DOHH2 (cell line): Measurements from ENCODE around the gene KRT6C.
"Not testable (repeated sequence)": the region's sequence is repeated elsewhere in the genome, so short reads cannot be mapped to it uniquely, and the experiment has no call there.

Experiments used
- H3F3A ChIP-seq: fragments of 200-600 bp; sonication (generic), shearing (Covaris generic); 2 replicates; pipeline ENCODE4 v1.6.0; 2016; ENCODE audit warnings: antibody characterized with exemption, mild to moderate bottlenecking; ENCODE audit not compliant: control insufficient read depth, insufficient read depth
- H3K27ac ChIP-seq: fragments of 200-600 bp; sonication (generic); 2 replicates; pipeline ENCODE4 v1.5.1; 2014; ENCODE audit warnings: low read depth, mild to moderate bottlenecking, low read length, moderate library complexity
- H3K27me3 ChIP-seq: fragments of 200-600 bp; sonication (generic); 2 replicates; pipeline ENCODE4 v1.6.1; 2014; ENCODE audit warnings: mild to moderate bottlenecking, low read length, mixed read lengths; ENCODE audit not compliant: control insufficient read depth
- H3K36me3 ChIP-seq: fragments of 200-600 bp; sonication (generic); 2 replicates; pipeline ENCODE4 v1.6.1; 2014; ENCODE audit warnings: mild to moderate bottlenecking, low read length, moderate library complexity, mixed read lengths; ENCODE audit not compliant: control insufficient read depth
- H3K4me1 ChIP-seq: fragments of 200-600 bp; sonication (generic); 2 replicates; pipeline ENCODE4 v1.6.1; 2014; ENCODE audit warnings: mild to moderate bottlenecking, low read length, mixed read lengths; ENCODE audit not compliant: control insufficient read depth
- H3K4me2 ChIP-seq: fragments of 200-600 bp; sonication (generic); 2 replicates; pipeline ENCODE4 v1.6.0; 2014; ENCODE audit warnings: mild to moderate bottlenecking, low read length, moderate library complexity
- H3K4me3 ChIP-seq: fragments of 200-600 bp; sonication (generic); 2 replicates; pipeline ENCODE4 v1.5.1; 2014; ENCODE audit warnings: mild to moderate bottlenecking, low read length, mixed read lengths
- H3K79me2 ChIP-seq: fragments of 200-600 bp; sonication (generic); 2 replicates; pipeline ENCODE4 v1.6.1; 2014; ENCODE audit warnings: mild to moderate bottlenecking, low read length, mixed read lengths; ENCODE audit not compliant: control insufficient read depth
- H3K9me2 ChIP-seq: fragments of 200-600 bp; sonication (generic); replicated peaks from 2 replicates; pipeline ENCODE4 v1.6.1; 2014; ENCODE audit warnings: mild to moderate bottlenecking, low read length, mixed read lengths; ENCODE audit not compliant: control insufficient read depth
- H3K9me3 ChIP-seq: fragments of 200-600 bp; sonication (generic); 2 replicates; pipeline ENCODE4 v1.6.1; 2014; ENCODE audit warnings: antibody characterized with exemption, low read length, mixed read lengths; ENCODE audit not compliant: control insufficient read depth, insufficient read depth
- H4K20me1 ChIP-seq: fragments of 200-600 bp; sonication (generic); 2 replicates; pipeline ENCODE4 v1.6.0; 2014; ENCODE audit warnings: low read depth, mild to moderate bottlenecking, antibody characterized with exemption, low read length, moderate library complexity; ENCODE audit not compliant: control insufficient read depth, insufficient read depth
- EZH2phosphoT487 ChIP-seq: fragments of 200-600 bp; sonication (generic); IDR thresholded peaks from 2 replicates; pipeline ENCODE4 v1.6.1; 2017; ENCODE audit warnings: borderline replicate concordance, mild to moderate bottlenecking, antibody characterized with exemption, low read length, moderate library complexity, mixed read lengths
- TF ChIP-seq, protein P1 (sequence below): fragments of 200-600 bp; sonication (generic); IDR thresholded peaks from one replicate; pipeline ENCODE4 v1.5.1; 2014; ENCODE audit warnings: antibody characterized with exemption, mild to moderate bottlenecking, low read depth, low read length; ENCODE audit not compliant: poor library complexity, severe bottlenecking

KRT6C gene

DNA sequence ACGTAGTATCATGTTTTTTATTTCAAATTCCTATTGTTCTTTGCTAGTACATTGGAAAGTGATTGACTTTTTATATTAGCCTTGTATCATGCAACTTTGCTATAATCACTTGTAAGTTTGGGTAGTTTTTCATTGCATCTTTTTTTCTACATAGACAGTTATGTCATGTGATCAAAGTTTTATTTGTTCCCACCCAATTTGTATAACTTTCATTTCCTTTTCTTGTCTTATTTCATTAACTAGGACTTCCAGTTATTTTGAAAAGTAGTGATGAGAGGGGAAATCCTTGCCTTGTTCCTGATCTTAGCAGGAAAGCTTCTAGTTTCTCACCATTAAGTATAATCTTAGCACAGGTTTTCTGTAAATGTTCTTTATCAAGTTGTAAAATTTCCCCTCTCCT, 29.3 kb upstream of the KRT6C start:
- Histone ChIP-seq H3K79me2 (no peaks in the 10 kb centered on the region), H3F3A (no peaks in the 10 kb centered on the region), H3K9me2 (no peaks in the 10 kb centered on the region), H3K4me3 (no peak overlapping the region), H3K27me3 (0 out of 2 replicates have a peak, but pooled peaks cover 5% of the 10 kb centered on the region), H3K4me2 (no peak overlapping the region), H3K27ac (no peak overlapping the region), H4K20me1 (no peaks in the 10 kb centered on the region), H3K4me1 (no peaks in the 10 kb centered on the region), H3K36me3 (no peaks in the 10 kb centered on the region), H3K9me3 (no peaks in the 10 kb centered on the region)
- TF ChIP-seq, protein P1, sequence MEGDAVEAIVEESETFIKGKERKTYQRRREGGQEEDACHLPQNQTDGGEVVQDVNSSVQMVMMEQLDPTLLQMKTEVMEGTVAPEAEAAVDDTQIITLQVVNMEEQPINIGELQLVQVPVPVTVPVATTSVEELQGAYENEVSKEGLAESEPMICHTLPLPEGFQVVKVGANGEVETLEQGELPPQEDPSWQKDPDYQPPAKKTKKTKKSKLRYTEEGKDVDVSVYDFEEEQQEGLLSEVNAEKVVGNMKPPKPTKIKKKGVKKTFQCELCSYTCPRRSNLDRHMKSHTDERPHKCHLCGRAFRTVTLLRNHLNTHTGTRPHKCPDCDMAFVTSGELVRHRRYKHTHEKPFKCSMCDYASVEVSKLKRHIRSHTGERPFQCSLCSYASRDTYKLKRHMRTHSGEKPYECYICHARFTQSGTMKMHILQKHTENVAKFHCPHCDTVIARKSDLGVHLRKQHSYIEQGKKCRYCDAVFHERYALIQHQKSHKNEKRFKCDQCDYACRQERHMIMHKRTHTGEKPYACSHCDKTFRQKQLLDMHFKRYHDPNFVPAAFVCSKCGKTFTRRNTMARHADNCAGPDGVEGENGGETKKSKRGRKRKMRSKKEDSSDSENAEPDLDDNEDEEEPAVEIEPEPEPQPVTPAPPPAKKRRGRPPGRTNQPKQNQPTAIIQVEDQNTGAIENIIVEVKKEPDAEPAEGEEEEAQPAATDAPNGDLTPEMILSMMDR = no peak
- TF ChIP-seq EZH2phosphoT487 = no peak

GRCh38 chr12:52501490-52501889, 27.9 kb upstream of the KRT6C start:
- peaks cover 9% of the 10 kb centered on the region for H3K27me3 ChIP-seq
- no peak for TF ChIP-seq EZH2phosphoT487
- TF ChIP-seq, protein P1 = no peak
- H3K36me3 ChIP-seq = no peaks in the 10 kb centered on the region
- H3F3A ChIP-seq = no peaks in the 10 kb centered on the region
- no peaks in the 10 kb centered on the region for H3K4me1 ChIP-seq
- H3K4me3 ChIP-seq = no peak overlapping the region
- H3K4me2 ChIP-seq = no peak overlapping the region
- no peaks in the 10 kb centered on the region for H3K9me2 ChIP-seq
- H3K27ac ChIP-seq = no peak overlapping the region
- no peaks in the 10 kb centered on the region for H3K9me3 ChIP-seq
- H4K20me1 ChIP-seq = no peaks in the 10 kb centered on the region
- H3K79me2 ChIP-seq = no peaks in the 10 kb centered on the region

GRCh38 chr12:52500574-52500973, 27.0 kb upstream of the KRT6C start:
- H3K9me2 ChIP-seq, H3K36me3 ChIP-seq, H3F3A ChIP-seq, H3K4me2 ChIP-seq, H3K4me3 ChIP-seq, H4K20me1 ChIP-seq, H3K4me1 ChIP-seq, H3K9me3 ChIP-seq, H3K27ac ChIP-seq, H3K79me2 ChIP-seq: not testable (repeated sequence)
- peaks cover 11% of the 10 kb centered on the region for H3K27me3 ChIP-seq

DNA sequence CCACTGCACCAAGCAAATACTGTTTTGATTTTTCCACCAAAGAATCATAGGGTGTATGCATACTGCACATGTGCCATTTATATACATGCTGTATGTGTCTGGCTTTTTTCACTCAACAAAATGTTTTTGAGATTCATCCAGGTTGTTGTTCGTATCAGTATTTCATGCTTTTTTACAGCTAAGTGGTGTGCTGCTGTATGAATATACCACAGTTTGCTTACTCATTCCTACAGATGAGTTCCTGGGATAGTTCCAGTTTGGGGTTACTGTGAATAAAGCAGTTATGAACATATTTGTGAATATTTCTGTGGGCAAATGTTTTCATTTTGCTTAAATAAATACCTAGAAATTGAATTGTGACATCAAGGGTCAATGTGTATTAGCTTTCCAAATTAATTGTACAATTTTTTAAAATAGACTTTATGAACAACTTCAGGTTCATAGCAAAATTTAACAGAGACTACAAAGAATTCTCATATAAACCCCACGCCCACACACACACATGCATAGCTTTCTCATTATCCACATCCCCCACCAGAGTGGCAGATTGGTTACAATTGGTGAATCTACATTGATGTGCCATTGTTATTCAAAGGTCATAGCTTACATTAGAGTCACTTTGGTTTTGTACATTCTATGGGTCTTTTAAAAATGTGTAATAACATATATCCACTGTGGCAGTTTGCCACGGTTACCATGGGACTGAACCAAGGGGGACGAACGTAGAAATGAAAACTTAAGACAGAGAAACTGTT, 26.4 kb upstream of the KRT6C start:
- Histone ChIP-seq H3F3A (no peaks in the 10 kb centered on the region), H3K9me3 (no peaks in the 10 kb centered on the region), H3K27me3 (peaks cover 11% of the 10 kb centered on the region), H3K4me3 (no peak overlapping the region), H3K9me2 (no peaks in the 10 kb centered on the region), H4K20me1 (no peaks in the 10 kb centered on the region), H3K36me3 (no peaks in the 10 kb centered on the region), H3K27ac (no peak overlapping the region), H3K4me1 (no peaks in the 10 kb centered on the region), H3K4me2 (no peak overlapping the region), H3K79me2 (no peaks in the 10 kb centered on the region)
- TF ChIP-seq EZH2phosphoT487 = no peak
- TF ChIP-seq, protein P1 = no peak
